Smooth muscle cell (in vitro differentiated cells): ENCODE results near the gene KANSL1. TPM values are rescaled to one million over a fixed set of nuclear protein-coding genes. Genes with fewer than 3 reads are reported as not detected.

Experiments
- DNase-seq: peaks from one replicate; lab custom pipeline; 2025; ENCODE audit not compliant: unreplicated experiment; lab: John Stamatoyannopoulos, UW
- H2AFZ ChIP-seq: fragments of 200-600 bp; sonication (generic); 2 replicates; pipeline ENCODE4 v1.6.0; 2016; ENCODE audit warnings: antibody characterized with exemption, low read depth, mild to moderate bottlenecking
- H3F3A ChIP-seq: fragments of 200-600 bp; sonication (generic); 2 replicates; pipeline ENCODE4 v1.6.0; 2017; ENCODE audit warnings: antibody characterized with exemption, low read depth
- H3K27ac ChIP-seq: fragments of 200-600 bp; sonication (generic); 2 replicates; pipeline ENCODE4 v1.5.1; 2016; ENCODE audit warnings: low read depth, mild to moderate bottlenecking
- H3K27me3 ChIP-seq: fragments of 200-600 bp; sonication (generic); 2 replicates; pipeline ENCODE4 v1.6.1; 2016; ENCODE audit warnings: low read depth, mild to moderate bottlenecking
- H3K36me3 ChIP-seq: fragments of 200-600 bp; sonication (generic); 2 replicates; pipeline ENCODE4 v1.5.1; 2016; ENCODE audit warnings: low read depth
- H3K4me1 ChIP-seq: fragments of 200-600 bp; sonication (generic); 2 replicates; pipeline ENCODE4 v1.5.1; 2016; ENCODE audit warnings: low read depth
- H3K4me2 ChIP-seq: fragments of 200-600 bp; sonication (generic); 2 replicates; pipeline ENCODE4 v1.6.0; 2016; ENCODE audit warnings: mild to moderate bottlenecking
- H3K4me3 ChIP-seq: fragments of 200-600 bp; sonication (generic); 2 replicates; pipeline ENCODE4 v1.5.1; 2016; ENCODE audit warnings: mild to moderate bottlenecking
- H3K79me2 ChIP-seq: fragments of 200-600 bp; sonication (generic); 2 replicates; pipeline ENCODE4 v1.6.0; 2016; ENCODE audit warnings: low read depth, mild to moderate bottlenecking
- H3K9ac ChIP-seq: fragments of 200-600 bp; sonication (generic); 2 replicates; pipeline ENCODE4 v1.6.0; 2016; ENCODE audit warnings: low read depth
- H3K9me3 ChIP-seq: fragments of 200-600 bp; sonication (generic); replicated peaks from 2 replicates; pipeline ENCODE4 v1.5.1; 2016; ENCODE audit warnings: low read depth
- H4K20me1 ChIP-seq: fragments of 200-600 bp; sonication (generic); 2 replicates; pipeline ENCODE4 v1.6.0; 2016; ENCODE audit warnings: low read depth
- WGBS: methylation state at CpG from one replicate; pipeline ENCODE4 v1.1.7; 2016; ENCODE audit warnings: low lambda C conversion rate; 5-methylcytosine and 5-hydroxymethylcytosine counted together
- polyA plus RNA-seq: library from polyadenylated mRNA; unstranded; fragments of >200 nt; fragmentation: Nextera tagmentation; extraction: Ambion mirVana; gene quantifications from 2 replicates; pipeline ENCODE4 v1.2.1, GENCODE V29; 2016
- total RNA-seq: library from RNA; depleted of rRNA; stranded (reverse); fragments of >200 nt; gene quantifications from 2 replicates; pipeline ENCODE4 v1.2.3, GENCODE V29; 2014
- TF ChIP-seq, protein P1 (sequence below): fragments of 200-600 bp; sonication (generic); IDR thresholded peaks from 2 replicates; pipeline ENCODE4 v1.5.1; 2017; ENCODE audit warnings: borderline replicate concordance, mild to moderate bottlenecking, antibody characterized with exemption; ENCODE audit not compliant: insufficient read depth, poor library complexity, severe bottlenecking

Gene KANSL1
- total and polyA plus RNA-seq, 2 experiments from 2014 or later: 16.9 to 69.7 TPM

DNA sequence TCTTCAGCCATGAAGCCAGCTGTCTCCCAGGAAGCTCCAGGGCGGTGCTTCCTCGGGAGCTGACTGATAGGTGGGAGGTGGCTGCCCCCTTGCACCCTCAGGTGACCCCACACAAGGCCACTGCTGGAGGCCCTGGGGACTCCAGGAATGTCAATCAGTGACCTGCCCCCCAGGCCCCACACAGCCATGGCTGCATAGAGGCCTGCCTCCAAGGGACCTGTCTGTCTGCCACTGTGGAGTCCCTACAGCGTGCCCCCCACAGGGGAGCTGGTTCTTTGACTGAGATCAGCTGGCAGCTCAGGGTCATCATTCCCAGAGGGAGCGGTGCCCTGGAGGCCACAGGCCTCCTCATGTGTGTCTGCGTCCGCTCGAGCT lies 180.1 kb downstream of the KANSL1 start:
- Histone ChIP-seq H3K79me2 (no peaks in the 10 kb centered on the region), H3K27me3 (no peaks in the 10 kb centered on the region), H2AFZ (no peak overlapping the region), H3F3A (no peaks in the 10 kb centered on the region), H3K36me3 (no peaks in the 10 kb centered on the region), H3K9me3 (no peaks in the 10 kb centered on the region), H3K4me3 (no peak overlapping the region), H3K4me1 (no peaks in the 10 kb centered on the region), H4K20me1 (no peaks in the 10 kb centered on the region), H3K4me2 (no peak overlapping the region), H3K9ac (no peak overlapping the region), H3K27ac (no peak overlapping the region)
- DNase-seq: no peak
- TF ChIP-seq, protein P1, sequence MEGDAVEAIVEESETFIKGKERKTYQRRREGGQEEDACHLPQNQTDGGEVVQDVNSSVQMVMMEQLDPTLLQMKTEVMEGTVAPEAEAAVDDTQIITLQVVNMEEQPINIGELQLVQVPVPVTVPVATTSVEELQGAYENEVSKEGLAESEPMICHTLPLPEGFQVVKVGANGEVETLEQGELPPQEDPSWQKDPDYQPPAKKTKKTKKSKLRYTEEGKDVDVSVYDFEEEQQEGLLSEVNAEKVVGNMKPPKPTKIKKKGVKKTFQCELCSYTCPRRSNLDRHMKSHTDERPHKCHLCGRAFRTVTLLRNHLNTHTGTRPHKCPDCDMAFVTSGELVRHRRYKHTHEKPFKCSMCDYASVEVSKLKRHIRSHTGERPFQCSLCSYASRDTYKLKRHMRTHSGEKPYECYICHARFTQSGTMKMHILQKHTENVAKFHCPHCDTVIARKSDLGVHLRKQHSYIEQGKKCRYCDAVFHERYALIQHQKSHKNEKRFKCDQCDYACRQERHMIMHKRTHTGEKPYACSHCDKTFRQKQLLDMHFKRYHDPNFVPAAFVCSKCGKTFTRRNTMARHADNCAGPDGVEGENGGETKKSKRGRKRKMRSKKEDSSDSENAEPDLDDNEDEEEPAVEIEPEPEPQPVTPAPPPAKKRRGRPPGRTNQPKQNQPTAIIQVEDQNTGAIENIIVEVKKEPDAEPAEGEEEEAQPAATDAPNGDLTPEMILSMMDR: no peak
- 80% methylated on average over 7 of the region's 7 CpGs for WGBS

DNA sequence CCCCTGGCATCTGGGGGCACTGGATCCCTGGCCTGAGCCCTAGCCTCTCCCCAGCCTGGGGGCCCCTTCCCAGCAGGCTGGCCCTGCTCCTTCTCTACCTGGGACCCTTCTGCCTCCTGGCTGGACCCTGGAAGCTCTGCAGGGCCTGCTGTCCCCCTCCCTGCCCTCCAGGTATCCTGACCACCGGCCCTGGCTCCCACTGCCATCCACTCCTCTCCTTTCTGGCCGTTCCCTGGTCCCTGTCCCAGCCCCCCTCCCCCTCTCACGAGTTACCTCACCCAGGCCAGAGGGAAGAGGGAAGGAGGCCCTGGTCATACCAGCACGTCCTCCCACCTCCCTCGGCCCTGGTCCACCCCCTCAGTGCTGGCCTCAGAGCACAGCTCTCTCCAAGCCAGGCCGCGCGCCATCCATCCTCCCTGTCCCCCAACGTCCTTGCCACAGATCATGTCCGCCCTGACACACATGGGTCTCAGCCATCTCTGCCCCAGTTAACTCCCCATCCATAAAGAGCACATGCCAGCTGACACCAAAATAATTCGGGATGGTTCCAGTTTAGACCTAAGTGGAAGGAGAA lies 180.6 kb downstream of the KANSL1 start:
- H2AFZ ChIP-seq: no peak overlapping the region
- no peak for DNase-seq
- no peak overlapping the region for H3K9ac ChIP-seq
- H3K4me2 ChIP-seq: no peak overlapping the region
- no peaks in the 10 kb centered on the region for H3K79me2 ChIP-seq
- no peak overlapping the region for H3K27ac ChIP-seq
- 89% methylated on average over 9 of the region's 11 CpGs for WGBS
- H4K20me1 ChIP-seq: no peaks in the 10 kb centered on the region
- no peaks in the 10 kb centered on the region for H3F3A ChIP-seq
- no peaks in the 10 kb centered on the region for H3K9me3 ChIP-seq
- H3K36me3 ChIP-seq: no peaks in the 10 kb centered on the region
- no peaks in the 10 kb centered on the region for H3K27me3 ChIP-seq
- TF ChIP-seq, protein P1: no peak
- H3K4me1 ChIP-seq: no peaks in the 10 kb centered on the region
- H3K4me3 ChIP-seq: no peak overlapping the region

DNA sequence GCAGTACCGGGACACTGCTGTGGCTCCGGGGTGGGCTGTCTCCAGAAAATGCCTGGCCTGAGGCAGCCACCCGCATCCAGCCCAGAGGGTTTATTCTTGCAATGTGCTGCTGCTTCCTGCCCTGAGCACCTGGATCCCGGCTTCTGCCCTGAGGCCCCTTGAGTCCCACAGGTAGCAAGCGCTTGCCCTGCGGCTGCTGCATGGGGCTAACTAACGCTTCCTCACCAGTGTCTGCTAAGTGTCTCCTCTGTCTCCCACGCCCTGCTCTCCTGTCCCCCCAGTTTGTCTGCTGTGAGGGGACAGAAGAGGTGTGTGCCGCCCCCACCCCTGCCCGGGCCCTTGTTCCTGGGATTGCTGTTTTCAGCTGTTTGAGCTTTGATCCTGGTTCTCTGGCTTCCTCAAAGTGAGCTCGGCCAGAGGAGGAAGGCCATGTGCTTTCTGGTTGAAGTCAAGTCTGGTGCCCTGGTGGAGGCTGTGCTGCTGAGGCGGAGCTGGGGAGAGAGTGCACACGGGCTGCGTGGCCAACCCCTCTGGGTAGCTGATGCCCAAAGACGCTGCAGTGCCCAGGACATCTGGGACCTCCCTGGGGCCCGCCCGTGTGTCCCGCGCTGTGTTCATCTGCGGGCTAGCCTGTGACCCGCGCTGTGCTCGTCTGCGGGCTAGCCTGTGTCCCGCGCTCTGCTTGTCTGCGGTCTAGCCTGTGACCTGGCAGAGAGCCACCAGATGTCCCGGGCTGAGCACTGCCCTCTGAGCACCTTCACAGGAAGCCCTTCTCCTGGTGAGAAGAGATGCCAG lies 181.3 kb downstream of the KANSL1 start:
- TF ChIP-seq, protein P1: no peak

More for the DNA sequence above, 181.3 kb downstream of the KANSL1 start:
- H3K4me1 ChIP-seq: no peaks in the 10 kb centered on the region
- H3K36me3 ChIP-seq: no peaks in the 10 kb centered on the region
- H2AFZ ChIP-seq: no peak overlapping the region
- no peak overlapping the region for H3K4me2 ChIP-seq
- H3K27me3 ChIP-seq: no peaks in the 10 kb centered on the region
- no peaks in the 10 kb centered on the region for H3K79me2 ChIP-seq
- no peaks in the 10 kb centered on the region for H3K9me3 ChIP-seq
- no peak overlapping the region for H3K9ac ChIP-seq
- H3K27ac ChIP-seq: no peak overlapping the region
- DNase-seq: no peak
- no peaks in the 10 kb centered on the region for H4K20me1 ChIP-seq
- H3F3A ChIP-seq: no peaks in the 10 kb centered on the region
- whole genome bisulfite sequencing: 88% methylated on average over 28 of the region's 28 CpGs
- no peak overlapping the region for H3K4me3 ChIP-seq
